Endothelial cell of umbilical vein (primary cell): ENCODE results near the gene PDE6C. TPM values are rescaled to one million over a fixed set of nuclear protein-coding genes. Genes with fewer than 3 reads are reported as not detected.

Experiments
- BruUV-seq: library from RNA; stranded (reverse); fragments of 400-500 nt; replicated peaks from 2 replicates; lab custom pipeline; 2021; lab: Mats Ljungman, UMichigan
- CTCF ChIA-PET: fragments of 300-600, 350-600 bp; sonication (Branson Sonifier 250); formaldehyde crosslinking; loops from one replicate; lab custom pipeline; 2021; ENCODE audit warnings: antibody characterized with exemption, inconsistent platforms; lab: Charles Lee
- POLR2A ChIA-PET: fragments of 300-600, 350-600 bp; sonication (Branson Sonifier 250); formaldehyde crosslinking; loops from one replicate; lab custom pipeline; 2021; ENCODE audit warnings: antibody characterized with exemption, inconsistent platforms; lab: Charles Lee
- DNase-seq: peaks from one replicate; pipeline ENCODE4 v3.0.0-alpha.2; 2011; ENCODE audit warnings: low read depth, low spot score
- FAIRE-seq: peaks from 2 replicates; lab custom pipeline; 2011; peaks lifted over from hg19 to GRCh38; lab: Jason Lieb, UNC
- H2AFZ ChIP-seq: 2 replicates; pipeline ENCODE4 v1.6.0; 2012; ENCODE audit warnings: low read depth, low read length, control low read depth, inconsistent platforms
- H3K27ac ChIP-seq: 2 replicates; pipeline ENCODE4 v1.5.1; 2011; ENCODE audit warnings: low read depth, mild to moderate bottlenecking, control low read depth, low read length, moderate library complexity; ENCODE audit not compliant: insufficient read depth
- H3K27me3 ChIP-seq, 2 experiments: 2 replicates each; pipeline versions ENCODE4 v1.6.0 to v1.6.1; 2011; ENCODE audit warnings: low read length in 2 of 2, mixed read lengths in 1 of 2; ENCODE audit not compliant: control insufficient read depth in 2 of 2, insufficient read depth in 2 of 2
- H3K36me3 ChIP-seq, 2 experiments: 2 replicates in 1 of 2; 3 replicates in 1 of 2; pipeline ENCODE4 v1.5.1; 2011; ENCODE audit warnings: low read length in 2 of 2, mild to moderate bottlenecking in 1 of 2, moderate library complexity in 1 of 2; ENCODE audit not compliant: control insufficient read depth in 2 of 2, insufficient read depth in 2 of 2; ENCODE audit errors: extremely low read depth in 1 of 2
- H3K4me1 ChIP-seq: 3 replicates; pipeline ENCODE4 v1.5.1; 2011; ENCODE audit warnings: mild to moderate bottlenecking, low read length; ENCODE audit not compliant: control insufficient read depth, insufficient read depth; ENCODE audit errors: extremely low read depth
- H3K4me2 ChIP-seq: 2 replicates; pipeline ENCODE4 v1.6.1; 2011; ENCODE audit warnings: low read length, control low read depth, mixed read lengths; ENCODE audit not compliant: insufficient read depth
- H3K4me3 ChIP-seq, 3 experiments: fragments of 200-600 bp in 1 of 3; sonication (generic), shearing (Covaris generic) in 1 of 3; replicated peaks in 1 of 3; 2 replicates each; pipeline ENCODE4 v1.5.1; 2011 to 2016; ENCODE audit warnings: control low read depth in 3 of 3, low read length in 3 of 3, mild to moderate bottlenecking in 2 of 3, inconsistent platforms in 1 of 3, low read depth in 1 of 3, moderate library complexity in 1 of 3; ENCODE audit not compliant: insufficient read depth in 1 of 3
- H3K79me2 ChIP-seq: 2 replicates; pipeline ENCODE4 v1.6.0; 2012; ENCODE audit warnings: low read length, inconsistent platforms; ENCODE audit not compliant: control insufficient read depth, insufficient read depth
- H3K9ac ChIP-seq: replicated peaks from 2 replicates; pipeline ENCODE3; 2011; ENCODE audit warnings: low read length, control low read depth; ENCODE audit not compliant: insufficient read depth; ENCODE audit errors: extremely low read depth
- H3K9me1 ChIP-seq: replicated peaks from 3 replicates; pipeline ENCODE4 v1.6.0; 2011; ENCODE audit warnings: mild to moderate bottlenecking, low read length; ENCODE audit not compliant: control insufficient read depth, insufficient read depth; ENCODE audit errors: extremely low read depth
- H3K9me3 ChIP-seq: replicated peaks from 2 replicates; pipeline ENCODE4 v1.5.1; 2012; ENCODE audit warnings: low read length, inconsistent platforms; ENCODE audit not compliant: control insufficient read depth, insufficient read depth
- H4K20me1 ChIP-seq: replicated peaks from 2 replicates; pipeline ENCODE3; 2011; ENCODE audit warnings: mild to moderate bottlenecking, low read length; ENCODE audit not compliant: control insufficient read depth, insufficient read depth; ENCODE audit errors: extremely low read depth
- EZH2 ChIP-seq: IDR thresholded peaks from 2 replicates; pipeline ENCODE4 v1.6.1; 2012; ENCODE audit warnings: borderline replicate concordance, low read depth, mild to moderate bottlenecking, moderate library complexity, low read length, inconsistent platforms; ENCODE audit not compliant: severe bottlenecking
- FOS ChIP-seq: IDR thresholded peaks from 2 replicates; pipeline ENCODE4 v1.6.1; 2011; ENCODE audit warnings: mild to moderate bottlenecking, low read length, moderate library complexity, borderline replicate concordance; ENCODE audit not compliant: insufficient read depth
- GATA2 ChIP-seq: IDR thresholded peaks from 2 replicates; pipeline ENCODE4 v1.7.0; 2011; ENCODE audit warnings: low read depth, mild to moderate bottlenecking, moderate library complexity, mixed read lengths, low read length; ENCODE audit not compliant: insufficient read length, insufficient read depth
- JUN ChIP-seq: IDR thresholded peaks from 2 replicates; pipeline ENCODE4 v1.6.1; 2011; ENCODE audit warnings: borderline replicate concordance, low read depth; ENCODE audit not compliant: insufficient read length, insufficient read depth
- MAX ChIP-seq: IDR thresholded peaks from 2 replicates; pipeline ENCODE4 v1.6.1; 2011; ENCODE audit not compliant: insufficient read depth, insufficient read length
- MYC ChIP-seq: IDR thresholded peaks from one replicate; pipeline ENCODE4 v1.6.1; 2011; ENCODE audit warnings: mild to moderate bottlenecking, low read depth, low read length
- POLR2A ChIP-seq: IDR thresholded peaks from 2 replicates; pipeline ENCODE4 v1.6.1; 2012; ENCODE audit warnings: low read depth, mild to moderate bottlenecking, control low read depth, low read length
- POLR2AphosphoS5 ChIP-seq: IDR thresholded peaks from 2 replicates; pipeline ENCODE4 v1.6.1; 2012; ENCODE audit warnings: low read depth, mild to moderate bottlenecking, control low read depth, low read length, moderate library complexity; ENCODE audit not compliant: insufficient read depth
- dilution Hi-C: fragments of 300-500 bp; cut with MboI; formaldehyde crosslinking; loops from one replicate; pipeline ENCODE4 v1.15.0; 2019; ENCODE audit warnings: low sequenced_read_pairs; ENCODE audit not compliant: extremely low pct_ligation_motif_present
- intact Hi-C: fragments of 100-400 bp; cut with micrococcal nuclease; formaldehyde crosslinking; loops from one replicate; pipeline ENCODE4 v1.10.0; 2022
- polyA plus RNA-seq, 4 experiments: library from polyadenylated mRNA; depleted of rRNA in 3 of 4; stranded (reverse) in 3 of 4; unstranded in 1 of 4; fragments of >200 nt; gene quantifications; 2 replicates each; pipeline versions ENCODE4 v1.2.1 to v1.2.3, GENCODE V29; 2011 to 2012; ENCODE audit warnings: missing spikeins in 1 of 4
- total RNA-seq: library from RNA; stranded (reverse); gene quantifications from 2 replicates; pipeline ENCODE4 v1.2.3, GENCODE V29; 2021
- TF ChIP-seq, protein P1 (sequence below), 2 donors: IDR thresholded peaks; 1 replicate in 1 of 2; 2 replicates in 1 of 2; pipeline ENCODE4 v1.5.1; 2011; ENCODE audit warnings: low read length in 2 of 2, mild to moderate bottlenecking in 2 of 2, moderate library complexity in 2 of 2, control low read depth in 1 of 2, inconsistent platforms in 1 of 2, low read depth in 1 of 2; ENCODE audit not compliant: insufficient read depth in 1 of 2; ENCODE audit errors: extremely low read depth in 1 of 2

The PDE6C gene
- total and polyA plus RNA-seq, 2 donors (not counting 3 experiments of a cell fraction or from before 2014, with no cell fraction given): not detected

DNA sequence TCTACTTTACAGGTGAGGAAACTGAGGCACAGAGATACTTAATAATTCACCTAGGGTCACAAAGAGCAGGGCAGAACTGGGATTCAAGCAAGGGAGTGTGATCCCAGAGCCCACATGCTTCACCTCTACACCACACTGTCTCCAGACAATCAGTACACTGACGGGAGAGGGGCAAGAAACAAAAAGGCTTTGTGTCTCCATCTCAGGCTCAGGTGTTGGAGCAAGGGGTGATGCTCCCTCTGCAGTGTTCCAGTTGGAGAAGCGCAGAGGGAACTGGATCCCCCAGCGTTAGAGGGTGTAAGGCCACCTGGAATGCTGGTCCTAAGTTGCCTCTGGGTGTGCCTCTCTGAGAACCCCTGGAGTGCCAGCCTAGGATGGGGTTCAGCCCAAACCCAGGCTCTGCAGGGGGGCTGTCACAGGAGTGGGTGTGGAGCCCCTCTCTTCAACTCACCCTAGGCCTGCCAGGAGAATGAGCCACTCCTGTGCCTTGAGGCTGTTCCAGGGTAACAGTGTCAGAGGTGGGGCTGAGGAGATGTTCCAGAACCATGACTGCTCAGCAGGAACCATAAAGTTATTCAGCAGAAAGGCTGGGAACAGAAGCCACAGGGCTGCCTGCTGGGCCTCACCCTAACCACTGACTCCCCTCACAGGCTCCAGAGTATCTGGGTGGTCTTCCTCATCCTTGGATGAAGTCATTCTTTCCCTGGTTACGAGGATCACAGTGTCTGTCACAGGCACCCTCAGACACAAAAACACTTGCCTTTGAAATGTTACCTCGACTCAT is 16.8 kb upstream of the PDE6C start:
- no peaks in the 10 kb centered on the region for H3K9me3 ChIP-seq
- peaks cover 14 to 17% of the 10 kb centered on the region in 2 experiments for H3K27me3 ChIP-seq
- no peak overlapping the region for H3K4me3 ChIP-seq
- no peaks in the 10 kb centered on the region for H3K36me3 ChIP-seq
- no peak overlapping the region for H3K9ac ChIP-seq
- POLR2A ChIA-PET: no interaction called here
- no peak for TF ChIP-seq JUN
- TF ChIP-seq MAX: no peak
- no peak for TF ChIP-seq GATA2
- no peak for TF ChIP-seq POLR2AphosphoS5
- TF ChIP-seq POLR2A: no peak
- TF ChIP-seq MYC: no peak
- no peak for TF ChIP-seq EZH2
- TF ChIP-seq, protein P1, sequence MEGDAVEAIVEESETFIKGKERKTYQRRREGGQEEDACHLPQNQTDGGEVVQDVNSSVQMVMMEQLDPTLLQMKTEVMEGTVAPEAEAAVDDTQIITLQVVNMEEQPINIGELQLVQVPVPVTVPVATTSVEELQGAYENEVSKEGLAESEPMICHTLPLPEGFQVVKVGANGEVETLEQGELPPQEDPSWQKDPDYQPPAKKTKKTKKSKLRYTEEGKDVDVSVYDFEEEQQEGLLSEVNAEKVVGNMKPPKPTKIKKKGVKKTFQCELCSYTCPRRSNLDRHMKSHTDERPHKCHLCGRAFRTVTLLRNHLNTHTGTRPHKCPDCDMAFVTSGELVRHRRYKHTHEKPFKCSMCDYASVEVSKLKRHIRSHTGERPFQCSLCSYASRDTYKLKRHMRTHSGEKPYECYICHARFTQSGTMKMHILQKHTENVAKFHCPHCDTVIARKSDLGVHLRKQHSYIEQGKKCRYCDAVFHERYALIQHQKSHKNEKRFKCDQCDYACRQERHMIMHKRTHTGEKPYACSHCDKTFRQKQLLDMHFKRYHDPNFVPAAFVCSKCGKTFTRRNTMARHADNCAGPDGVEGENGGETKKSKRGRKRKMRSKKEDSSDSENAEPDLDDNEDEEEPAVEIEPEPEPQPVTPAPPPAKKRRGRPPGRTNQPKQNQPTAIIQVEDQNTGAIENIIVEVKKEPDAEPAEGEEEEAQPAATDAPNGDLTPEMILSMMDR (IDR thresholded peaks at IDR 0.05; ENCODE audit: extremely low read depth in 1 of 2, insufficient read depth in 1 of 2, low read depth in 1 of 2, low read length in 2 of 2): no peak
- TF ChIP-seq FOS: no peak
- DNase-seq (no peak), FAIRE-seq (no peak)
- H3K27ac ChIP-seq: no peak overlapping the region
- H3K4me2 ChIP-seq: no peak overlapping the region
- no peak overlapping the region for H2AFZ ChIP-seq
- BruUV-seq: no TSS peak
- CTCF ChIA-PET: interaction anchor here (0.6 to 1.2 kb wide), 2 partner anchors 16 to 25 kb away, joined by 3 to 4 read pairs; partner anchors contain the start of gene PDE6C
- intact Hi-C loops (no loop called here), dilution Hi-C loops (no loop called here)
- no peaks in the 10 kb centered on the region for H3K79me2 ChIP-seq
- H3K4me1 ChIP-seq: no peaks in the 10 kb centered on the region
- H4K20me1 ChIP-seq: no peaks in the 10 kb centered on the region
- H3K9me1 ChIP-seq: no peaks in the 10 kb centered on the region
